H1 (cell line): ENCODE results near the gene WASL. TPM values are rescaled to one million over a fixed set of nuclear protein-coding genes. Genes with fewer than 3 reads are reported as not detected.

ENCODE experiments used
- CTCF ChIA-PET: fragments of 300-600 bp; sonication (Branson Sonifier 250); formaldehyde crosslinking; loops from one replicate; lab custom pipeline; 2021; ENCODE audit not compliant: partially characterized antibody; lab: Charles Lee
- POLR2A ChIA-PET: fragments of 300-600 bp; sonication (Branson Sonifier 250); formaldehyde crosslinking; loops from one replicate; lab custom pipeline; 2021; ENCODE audit warnings: inconsistent platforms; ENCODE audit not compliant: partially characterized antibody; lab: Charles Lee
- DNase-seq, 2 experiments: peaks; one replicate each; pipeline versions ENCODE4 v3.0.0 to v3.0.0-alpha.2; 2010 to 2022; ENCODE audit warnings: low spot score in 2 of 2, low read depth in 1 of 2, mixed read lengths in 1 of 2
- FAIRE-seq: peaks from 2 replicates; lab custom pipeline; 2011; peaks lifted over from hg19 to GRCh38; lab: Jason Lieb, UNC
- H2AFZ ChIP-seq: 2 replicates; pipeline ENCODE4 v1.8.1; 2012; ENCODE audit warnings: low read length, inconsistent platforms
- H2AK5ac ChIP-seq: 2 replicates; pipeline ENCODE4 v1.6.1; 2013; ENCODE audit warnings: low read depth, low read length
- H2BK120ac ChIP-seq: replicated peaks from 2 replicates; pipeline ENCODE3; 2013; ENCODE audit warnings: low read depth, low read length, inconsistent platforms
- H2BK12ac ChIP-seq: 2 replicates; pipeline ENCODE4 v1.6.1; 2013; ENCODE audit warnings: low read depth, low read length
- H2BK15ac ChIP-seq: 2 replicates; pipeline ENCODE4 v1.6.1; 2013; ENCODE audit warnings: low read length
- H2BK20ac ChIP-seq: 2 replicates; pipeline ENCODE4 v1.6.1; 2013; ENCODE audit warnings: low read length
- H2BK5ac ChIP-seq: 2 replicates; pipeline ENCODE4 v1.6.1; 2013; ENCODE audit warnings: low read depth, low read length
- H3K14ac ChIP-seq: 2 replicates; pipeline ENCODE4 v1.6.1; 2013; ENCODE audit warnings: inconsistent platforms; ENCODE audit not compliant: insufficient read length
- H3K18ac ChIP-seq: 2 replicates; pipeline ENCODE4 v1.6.1; 2013; ENCODE audit warnings: low read length; ENCODE audit errors: extremely low read depth
- H3K23ac ChIP-seq: 2 replicates; pipeline ENCODE4 v1.6.1; 2013; ENCODE audit warnings: inconsistent platforms; ENCODE audit not compliant: insufficient read length
- H3K23me2 ChIP-seq: 2 replicates; pipeline ENCODE4 v1.6.1; 2013; ENCODE audit warnings: low read depth, low read length
- H3K27ac ChIP-seq: 2 replicates; pipeline ENCODE4 v1.6.1; 2011; ENCODE audit warnings: low read depth, low read length, inconsistent platforms
- H3K27me3 ChIP-seq, 4 experiments: replicated peaks in 1 of 4; 1 replicate in 1 of 4; 2 replicates in 3 of 4; pipeline versions ENCODE4 v1.6.1 to v1.8.1; 2011 to 2013; ENCODE audit warnings: low read length in 3 of 4, mild to moderate bottlenecking in 3 of 4, inconsistent platforms in 2 of 4, mixed read lengths in 2 of 4, moderate library complexity in 1 of 4; ENCODE audit not compliant: control insufficient read depth in 3 of 4, insufficient read depth in 3 of 4; ENCODE audit errors: extremely low read depth in 1 of 4
- H3K36me3 ChIP-seq, 4 experiments: 2 replicates each; pipeline versions ENCODE4 v1.6.1 to v1.8.1; 2011 to 2013; ENCODE audit warnings: mild to moderate bottlenecking in 4 of 4, low read length in 3 of 4, moderate library complexity in 2 of 4, control low read depth in 1 of 4, inconsistent platforms in 1 of 4; ENCODE audit not compliant: insufficient read depth in 4 of 4, control insufficient read depth in 2 of 4
- H3K4ac ChIP-seq: replicated peaks from 2 replicates; pipeline ENCODE3; 2013; ENCODE audit warnings: low read length, low read depth, mixed read lengths, inconsistent platforms; ENCODE audit not compliant: insufficient read length
- H3K4me1 ChIP-seq, 4 experiments: replicated peaks in 1 of 4; 1 replicate in 1 of 4; 2 replicates in 3 of 4; pipeline versions ENCODE4 v1.6.1 to v1.8.1; 2011 to 2013; ENCODE audit warnings: low read length in 3 of 4, inconsistent platforms in 2 of 4, mixed read lengths in 1 of 4; ENCODE audit not compliant: insufficient read depth in 4 of 4, control insufficient read depth in 3 of 4
- H3K4me2 ChIP-seq, 2 experiments: 2 replicates each; pipeline versions ENCODE4 v1.6.1 to v1.8.1; 2011 to 2013; ENCODE audit warnings: low read depth in 2 of 2, low read length in 2 of 2, control low read depth in 1 of 2, inconsistent platforms in 1 of 2, mild to moderate bottlenecking in 1 of 2; ENCODE audit not compliant: insufficient read depth in 1 of 2
- H3K4me3 ChIP-seq, 4 experiments: fragments of 200-600, 300-600 bp in 1 of 4; sonication (generic), shearing (Covaris generic), sonication (Bioruptor Twin) in 1 of 4; 2 replicates each; pipeline versions ENCODE4 v1.5.1 to v1.8.1; 2011 to 2016; ENCODE audit warnings: low read length in 4 of 4, low read depth in 3 of 4, control low read depth in 2 of 4, inconsistent platforms in 2 of 4, mild to moderate bottlenecking in 2 of 4, mixed read lengths in 1 of 4, moderate library complexity in 1 of 4; ENCODE audit not compliant: insufficient read depth in 2 of 4; ENCODE audit errors: extremely low read depth in 1 of 4
- H3K56ac ChIP-seq: replicated peaks from 2 replicates; pipeline ENCODE3; 2013; ENCODE audit warnings: low read depth, mild to moderate bottlenecking, mixed read lengths, low read length, inconsistent platforms; ENCODE audit not compliant: insufficient read length
- H3K79me1 ChIP-seq: 2 replicates; pipeline ENCODE4 v1.6.1; 2013; ENCODE audit warnings: low read depth, low read length, control low read depth
- H3K79me2 ChIP-seq, 2 experiments: 2 replicates each; pipeline versions ENCODE4 v1.6.1 to v1.8.1; 2012 to 2013; ENCODE audit warnings: low read length in 2 of 2, mild to moderate bottlenecking in 2 of 2, inconsistent platforms in 1 of 2; ENCODE audit not compliant: insufficient read depth in 2 of 2, control insufficient read depth in 1 of 2
- H3K9ac ChIP-seq, 4 experiments: replicated peaks in 1 of 4; 1 replicate in 1 of 4; 2 replicates in 3 of 4; pipeline versions ENCODE4 v1.6.1 to v1.8.1; 2011 to 2013; ENCODE audit warnings: low read depth in 3 of 4, low read length in 3 of 4, control low read depth in 2 of 4, mild to moderate bottlenecking in 2 of 4, moderate library complexity in 2 of 4, inconsistent platforms in 1 of 4; ENCODE audit errors: extremely low read depth in 1 of 4
- H3K9me3 ChIP-seq, 2 experiments: 2 replicates each; pipeline versions ENCODE4 v1.6.1 to v1.8.1; 2012 to 2013; ENCODE audit warnings: mild to moderate bottlenecking in 2 of 2, moderate library complexity in 2 of 2, control low read depth in 1 of 2, inconsistent platforms in 1 of 2, low read depth in 1 of 2, low read length in 1 of 2, mixed read lengths in 1 of 2; ENCODE audit not compliant: insufficient read depth in 2 of 2
- H4K20me1 ChIP-seq, 2 experiments: replicated peaks in 1 of 2; 2 replicates each; pipeline versions ENCODE3 to v1.8.1; 2011 to 2013; ENCODE audit warnings: inconsistent platforms in 2 of 2, low read length in 2 of 2, mild to moderate bottlenecking in 1 of 2; ENCODE audit not compliant: insufficient read depth in 2 of 2, control insufficient read depth in 1 of 2
- H4K5ac ChIP-seq: 2 replicates; pipeline ENCODE4 v1.6.1; 2013; ENCODE audit warnings: low read length, low read depth, mixed read lengths, inconsistent platforms; ENCODE audit not compliant: insufficient read length
- H4K8ac ChIP-seq: 2 replicates; pipeline ENCODE4 v1.8.0; 2013; ENCODE audit warnings: mild to moderate bottlenecking, moderate library complexity, low read length, inconsistent platforms; ENCODE audit not compliant: insufficient read depth; ENCODE audit errors: extremely low read depth
- H4K91ac ChIP-seq: replicated peaks from 2 replicates; pipeline ENCODE3; 2013; ENCODE audit warnings: low read length, mixed read lengths, inconsistent platforms; ENCODE audit not compliant: insufficient read length
- KDM5A ChIP-seq: fragments of 200-600 bp; IDR thresholded peaks from 2 replicates; pipeline ENCODE4 v1.7.1; 2012; ENCODE audit warnings: mild to moderate bottlenecking, low read length, inconsistent platforms, mixed read lengths
- WGBS, 2 experiments: shearing (Covaris generic) in 1 of 2; methylation state at CpG; one replicate each; pipeline versions ENCODE4 v1.1.6 to v1.1.7; 2013 to 2015; ENCODE audit warnings: low lambda C conversion rate in 2 of 2, mixed read lengths in 2 of 2, inconsistent platforms in 1 of 2, low coverage in 1 of 2, missing lambda C conversion rate in 1 of 2; ENCODE audit not compliant: insufficient replicate concordance in 2 of 2, insufficient coverage in 1 of 2, insufficient read length in 1 of 2; ENCODE audit errors: extremely low coverage in 1 of 2, missing lambda C conversion rate in 1 of 2; 5-methylcytosine and 5-hydroxymethylcytosine counted together
- polyA plus RNA-seq, 7 experiments: library from polyadenylated mRNA; depleted of rRNA in 3 of 7; stranded (reverse) in 5 of 7; unstranded in 2 of 7; fragments of >200 nt in 5 of 7; fragments of 200-250 nt in 2 of 7; gene quantifications; 1 replicate in 5 of 7; 2 replicates in 1 of 7; 4 replicates in 1 of 7; pipeline versions ENCODE4 v1.2.1 to v1.2.3, GENCODE V29; 2011 to 2013; ENCODE audit warnings: missing spikeins in 2 of 7, mixed read lengths in 2 of 7
- total RNA-seq: library from RNA; stranded (reverse); fragmentation: NEBNext Ultra II Directional; extraction: Animal tissue kit (Norgen Biotek cat#: 25700); gene quantifications from 2 replicates; pipeline ENCODE4 v1.2.1, GENCODE V29; 2021

The WASL gene
- total and polyA plus RNA-seq, 2 of the 8 experiments (the other 6 are each of a cell fraction or from before 2014, with no cell fraction given): 7.7 to 38.9 TPM

GRCh38 chr7:123673752-123674398, 74.9 kb downstream of the WASL start:
- no peak overlapping the region for H3K4me3 ChIP-seq
- TF ChIP-seq KDM5A: no peak
- WGBS, 2 experiments: 81% methylated on average over 3 of the region's 3 CpGs; no CpG with 5 or more reads in 1 of the 2 experiments
- 0 out of 7 replicates have a peak, but pooled peaks cover 0 to 3% (median 0%) of the 10 kb centered on the region in 4 experiments for H3K4me1 ChIP-seq
- H2AK5ac ChIP-seq: no peak overlapping the region
- H4K8ac ChIP-seq: no peak overlapping the region
- no peak overlapping the region for H3K18ac ChIP-seq
- DNase-seq (no peak), FAIRE-seq (no peak)
- no peak overlapping the region for H2BK20ac ChIP-seq
- ChIA-PET POLR2A (interaction anchor here (0.6 to 1.1 kb wide), 3 partner anchors 9 to 139 kb away, joined by 3 to 5 read pairs (median 3); partner anchors contain the start of gene IQUB), CTCF (interaction anchor here (0.7 to 1.8 kb wide), 6 partner anchors 9 to 191 kb away, joined by 3 to 11 read pairs (median 4); no protein-coding TSS in a partner anchor)
- no peak overlapping the region for H2BK5ac ChIP-seq
- no peak overlapping the region for H3K4me2 ChIP-seq
- H3K4ac ChIP-seq: no peak overlapping the region
- H2AFZ ChIP-seq: no peak overlapping the region
- no peak overlapping the region for H4K91ac ChIP-seq
- H3K27me3 ChIP-seq: peaks cover 0 to 1% (median 0%) of the 10 kb centered on the region in 4 experiments; a peak in 1 of 7 replicates
- H3K27ac ChIP-seq: no peak overlapping the region
- no peaks in the 10 kb centered on the region for H3K79me1 ChIP-seq
- H2BK120ac ChIP-seq: no peak overlapping the region
- no peaks in the 10 kb centered on the region for H3K79me2 ChIP-seq
- H3K9me3 ChIP-seq: no peaks in the 10 kb centered on the region
- H3K56ac ChIP-seq: no peak overlapping the region
- H2BK15ac ChIP-seq: no peak overlapping the region
- no peaks in the 10 kb centered on the region for H4K20me1 ChIP-seq
- H3K36me3 ChIP-seq: no peaks in the 10 kb centered on the region; a peak in 1 of 8 replicates
- H3K14ac ChIP-seq: no peak overlapping the region
- H4K5ac ChIP-seq: no peak overlapping the region
- no peak overlapping the region for H3K9ac ChIP-seq
- H3K23me2 ChIP-seq: no peaks in the 10 kb centered on the region
- H2BK12ac ChIP-seq: no peak overlapping the region
- H3K23ac ChIP-seq: no peak overlapping the region
